H9 (cell line): Measurements from ENCODE around the gene EVX2. TPM values are rescaled to one million over a fixed set of nuclear protein-coding genes. Genes with fewer than 3 reads are reported as not detected.

ENCODE experiments used
- DNase-seq: peaks from one replicate; pipeline ENCODE4 v3.0.0-alpha.2; 2017
- H2AFZ ChIP-seq: one replicate; pipeline ENCODE4 v1.6.1; 2013; ENCODE audit warnings: mild to moderate bottlenecking, low read length, control low read depth, moderate library complexity
- H2AK5ac ChIP-seq: 2 replicates; pipeline ENCODE4 v1.6.1; 2013; ENCODE audit warnings: low read length, control low read depth, mixed read lengths; ENCODE audit not compliant: insufficient read length
- H2BK120ac ChIP-seq: one replicate; pipeline ENCODE4 v1.6.1; 2013; ENCODE audit warnings: low read depth, mild to moderate bottlenecking, low read length, control low read depth, inconsistent platforms; ENCODE audit not compliant: poor library complexity, severe bottlenecking
- H2BK12ac ChIP-seq: 2 replicates; pipeline ENCODE4 v1.6.1; 2013; ENCODE audit warnings: low read length, control low read depth, mixed read lengths, low read depth; ENCODE audit not compliant: insufficient read length
- H2BK15ac ChIP-seq: 2 replicates; pipeline ENCODE4 v1.6.1; 2013; ENCODE audit warnings: low read depth, low read length, control low read depth
- H2BK20ac ChIP-seq: one replicate; pipeline ENCODE4 v1.6.1; 2013; ENCODE audit warnings: low read depth, mild to moderate bottlenecking, low read length, control low read depth, inconsistent platforms; ENCODE audit not compliant: poor library complexity, severe bottlenecking
- H2BK5ac ChIP-seq: 2 replicates; pipeline ENCODE4 v1.6.1; 2013; ENCODE audit warnings: low read length, control low read depth, mixed read lengths; ENCODE audit not compliant: insufficient read length
- H3K14ac ChIP-seq: 2 replicates; pipeline ENCODE4 v1.6.1; 2013; ENCODE audit warnings: low read length, control low read depth; ENCODE audit not compliant: insufficient read depth
- H3K18ac ChIP-seq: 2 replicates; pipeline ENCODE4 v1.6.1; 2013; ENCODE audit warnings: low read depth, mild to moderate bottlenecking, mixed read lengths, low read length, control low read depth; ENCODE audit not compliant: insufficient read length
- H3K23ac ChIP-seq: 2 replicates; pipeline ENCODE4 v1.6.1; 2013; ENCODE audit warnings: low read length, control low read depth, mixed read lengths, low read depth; ENCODE audit not compliant: insufficient read length
- H3K23me2 ChIP-seq: 2 replicates; pipeline ENCODE4 v1.6.1; 2013; ENCODE audit warnings: low read depth, mild to moderate bottlenecking, mixed read lengths, low read length, control low read depth; ENCODE audit not compliant: insufficient read length, poor library complexity, severe bottlenecking
- H3K27ac ChIP-seq: 2 replicates; pipeline ENCODE4 v1.5.1; 2013; ENCODE audit warnings: low read length, control low read depth, mixed read lengths, low read depth; ENCODE audit not compliant: insufficient read length
- H3K27me3 ChIP-seq: 2 replicates; pipeline ENCODE4 v1.6.1; 2013; ENCODE audit warnings: low read length, control low read depth, inconsistent platforms; ENCODE audit not compliant: insufficient read depth
- H3K4ac ChIP-seq: 2 replicates; pipeline ENCODE4 v1.6.1; 2013; ENCODE audit warnings: low read depth, mild to moderate bottlenecking, control low read depth, inconsistent platforms, low read length, moderate library complexity
- H3K4me1 ChIP-seq: 2 replicates; pipeline ENCODE4 v1.6.1; 2013; ENCODE audit warnings: low read length, control low read depth, inconsistent platforms; ENCODE audit not compliant: insufficient read depth
- H3K4me2 ChIP-seq: 2 replicates; pipeline ENCODE4 v1.6.1; 2013; ENCODE audit warnings: low read length, control low read depth, mixed read lengths; ENCODE audit not compliant: insufficient read length, insufficient read depth
- H3K56ac ChIP-seq: 2 replicates; pipeline ENCODE4 v1.6.1; 2013; ENCODE audit warnings: low read depth, mild to moderate bottlenecking, mixed read lengths, low read length, control low read depth; ENCODE audit not compliant: insufficient read length
- H3K79me1 ChIP-seq: 2 replicates; pipeline ENCODE4 v1.6.1; 2013; ENCODE audit warnings: low read depth, mild to moderate bottlenecking, moderate library complexity, low read length, control low read depth, inconsistent platforms; ENCODE audit not compliant: insufficient read depth, poor library complexity, severe bottlenecking
- H3K79me2 ChIP-seq: 2 replicates; pipeline ENCODE4 v1.6.1; 2013; ENCODE audit warnings: low read length, control low read depth, inconsistent platforms; ENCODE audit not compliant: insufficient read depth
- H3K9ac ChIP-seq: 2 replicates; pipeline ENCODE4 v1.6.1; 2013; ENCODE audit warnings: low read length, control low read depth, mixed read lengths; ENCODE audit not compliant: insufficient read length; ENCODE audit errors: extremely low read depth
- H3K9me3 ChIP-seq: one replicate; pipeline ENCODE4 v1.6.1; 2013; ENCODE audit warnings: low read depth, low read length, inconsistent platforms; ENCODE audit not compliant: control insufficient read depth
- H3T11ph ChIP-seq: one replicate; pipeline ENCODE4 v1.6.1; 2013; ENCODE audit warnings: mild to moderate bottlenecking, low read length, control low read depth, inconsistent platforms
- H4K20me1 ChIP-seq: one replicate; pipeline ENCODE4 v1.6.1; 2013; ENCODE audit not compliant: control insufficient read depth, insufficient read length, insufficient read depth
- H4K5ac ChIP-seq: 2 replicates; pipeline ENCODE4 v1.6.1; 2013; ENCODE audit warnings: low read depth, mild to moderate bottlenecking, mixed read lengths, low read length, control low read depth; ENCODE audit not compliant: insufficient read length
- H4K8ac ChIP-seq: replicated peaks from 2 replicates; pipeline ENCODE4 v1.6.1; 2013; ENCODE audit warnings: low read length, control low read depth, mixed read lengths, low read depth; ENCODE audit not compliant: insufficient read length
- H4K91ac ChIP-seq: 2 replicates; pipeline ENCODE4 v1.6.1; 2013; ENCODE audit warnings: low read depth, mild to moderate bottlenecking, moderate library complexity, mixed read lengths, low read length, control low read depth; ENCODE audit not compliant: insufficient read length
- H3K27ac Mint-ChIP-seq, 3 experiments: 2 replicates in 2 of 3; 3 replicates in 1 of 3; pipeline ENCODE4 v1.8.0; 2020 to 2021; ENCODE audit warnings: mixed read lengths in 3 of 3, mild to moderate bottlenecking in 1 of 3, moderate library complexity in 1 of 3
- H3K27me3 Mint-ChIP-seq: 2 replicates; pipeline ENCODE4 v1.8.0; 2021; ENCODE audit warnings: low read depth, mild to moderate bottlenecking, moderate library complexity, mixed read lengths
- H3K36me3 Mint-ChIP-seq, 3 experiments: 2 replicates in 2 of 3; 3 replicates in 1 of 3; pipeline ENCODE4 v1.8.0; 2020 to 2021; ENCODE audit warnings: low read depth in 3 of 3, mixed read lengths in 3 of 3; ENCODE audit not compliant: insufficient read depth in 1 of 3
- H3K4me1 Mint-ChIP-seq, 2 experiments: 2 replicates each; pipeline ENCODE4 v1.8.0; 2020; ENCODE audit warnings: mixed read lengths in 2 of 2
- H3K4me3 Mint-ChIP-seq, 2 experiments: 2 replicates in 1 of 2; 3 replicates in 1 of 2; pipeline ENCODE4 v1.8.0; 2020 to 2021; ENCODE audit warnings: mild to moderate bottlenecking in 2 of 2, mixed read lengths in 2 of 2, moderate library complexity in 1 of 2
- H3K9me3 Mint-ChIP-seq, 2 experiments: 2 replicates in 1 of 2; 3 replicates in 1 of 2; pipeline ENCODE4 v1.8.0; 2020; ENCODE audit warnings: mild to moderate bottlenecking in 2 of 2, mixed read lengths in 2 of 2, moderate library complexity in 1 of 2
- WGBS: extraction: QIAGEN DNeasy Blood & Tissue Kit; methylation state at CpG from one replicate; pipeline ENCODE4 v1.1.7; 2013; ENCODE audit warnings: missing lambda C conversion rate, low lambda C conversion rate, mixed read lengths; ENCODE audit not compliant: insufficient read length; ENCODE audit errors: extremely low coverage; 5-methylcytosine and 5-hydroxymethylcytosine counted together
- total RNA-seq: library from RNA; stranded (reverse); gene quantifications from 2 replicates; pipeline ENCODE4 v1.2.1, GENCODE V29; 2021
- TF ChIP-seq, protein P1 (sequence below): fragments of 200-600 bp; sonication (generic); conservative IDR thresholded peaks from 3 replicates; pipeline ENCODE4 v1.8.0; 2021; ENCODE audit warnings: antibody characterized with exemption, mild to moderate bottlenecking

Gene EVX2
- total RNA-seq, 1 experiment from 2014 or later = not detected

DNA sequence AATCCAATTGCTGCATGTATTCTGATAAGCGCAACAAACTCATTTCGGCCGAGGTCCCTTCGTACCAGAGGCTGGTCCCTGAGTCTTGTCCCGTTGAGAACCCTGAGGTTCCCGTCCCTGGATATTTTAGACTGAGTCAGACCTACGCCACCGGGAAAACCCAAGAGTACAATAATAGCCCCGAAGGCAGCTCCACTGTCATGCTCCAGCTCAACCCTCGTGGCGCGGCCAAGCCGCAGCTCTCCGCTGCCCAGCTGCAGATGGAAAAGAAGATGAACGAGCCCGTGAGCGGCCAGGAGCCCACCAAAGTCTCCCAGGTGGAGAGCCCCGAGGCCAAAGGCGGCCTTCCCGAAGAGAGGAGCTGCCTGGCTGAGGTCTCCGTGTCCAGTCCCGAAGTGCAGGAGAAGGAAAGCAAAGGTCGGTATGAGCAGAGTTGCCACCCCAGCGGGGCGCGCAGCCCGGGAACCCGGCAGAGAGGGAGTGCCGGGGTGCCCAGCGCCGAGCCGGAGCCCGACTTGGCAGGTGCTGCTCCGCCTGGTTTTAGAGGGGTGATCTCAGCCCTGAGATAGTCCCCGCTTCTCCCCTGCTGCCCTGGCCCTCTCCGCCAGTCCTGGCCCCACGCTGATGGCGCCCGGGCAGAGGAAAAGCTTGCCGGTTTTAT lies 33.5 kb upstream of the EVX2 start:
- no peak overlapping the region for H4K8ac ChIP-seq
- no peak overlapping the region for H3T11ph ChIP-seq
- no peak overlapping the region for H3K27ac Mint-ChIP-seq
- H3K4me3 Mint-ChIP-seq = no peak overlapping the region
- no CpG with 5 or more reads among the region's 40 CpGs for WGBS
- H2BK12ac ChIP-seq = no peak overlapping the region
- no peaks in the 10 kb centered on the region for H3K4me1 ChIP-seq
- peaks cover 0 to 3% (median 0%) of the 10 kb centered on the region in 3 experiments; a peak in 2 of 7 replicates for H3K36me3 Mint-ChIP-seq
- no peak overlapping the region for H2BK120ac ChIP-seq
- H4K20me1 ChIP-seq = peaks cover 4% of the 10 kb centered on the region
- H2AFZ ChIP-seq = no peak overlapping the region
- H3K23ac ChIP-seq = no peak overlapping the region
- no peak overlapping the region for H3K18ac ChIP-seq
- H3K9ac ChIP-seq = no peak overlapping the region
- no peak overlapping the region for H4K5ac ChIP-seq
- H2BK5ac ChIP-seq = no peak overlapping the region
- H3K27me3 ChIP-seq = peaks cover 98% of the 10 kb centered on the region
- no peak overlapping the region for H2AK5ac ChIP-seq
- peak; percentile 28 for DNase-seq
- H3K27me3 Mint-ChIP-seq = peaks cover 100% of the 10 kb centered on the region
- no peak overlapping the region for H3K14ac ChIP-seq
- H3K4me2 ChIP-seq = no peak overlapping the region
- TF ChIP-seq, protein P1, sequence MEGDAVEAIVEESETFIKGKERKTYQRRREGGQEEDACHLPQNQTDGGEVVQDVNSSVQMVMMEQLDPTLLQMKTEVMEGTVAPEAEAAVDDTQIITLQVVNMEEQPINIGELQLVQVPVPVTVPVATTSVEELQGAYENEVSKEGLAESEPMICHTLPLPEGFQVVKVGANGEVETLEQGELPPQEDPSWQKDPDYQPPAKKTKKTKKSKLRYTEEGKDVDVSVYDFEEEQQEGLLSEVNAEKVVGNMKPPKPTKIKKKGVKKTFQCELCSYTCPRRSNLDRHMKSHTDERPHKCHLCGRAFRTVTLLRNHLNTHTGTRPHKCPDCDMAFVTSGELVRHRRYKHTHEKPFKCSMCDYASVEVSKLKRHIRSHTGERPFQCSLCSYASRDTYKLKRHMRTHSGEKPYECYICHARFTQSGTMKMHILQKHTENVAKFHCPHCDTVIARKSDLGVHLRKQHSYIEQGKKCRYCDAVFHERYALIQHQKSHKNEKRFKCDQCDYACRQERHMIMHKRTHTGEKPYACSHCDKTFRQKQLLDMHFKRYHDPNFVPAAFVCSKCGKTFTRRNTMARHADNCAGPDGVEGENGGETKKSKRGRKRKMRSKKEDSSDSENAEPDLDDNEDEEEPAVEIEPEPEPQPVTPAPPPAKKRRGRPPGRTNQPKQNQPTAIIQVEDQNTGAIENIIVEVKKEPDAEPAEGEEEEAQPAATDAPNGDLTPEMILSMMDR = no peak
- H3K9me3 ChIP-seq = no peaks in the 10 kb centered on the region
- H2BK20ac ChIP-seq = no peak overlapping the region
- no peak overlapping the region for H3K56ac ChIP-seq
- no peaks in the 10 kb centered on the region for H3K79me1 ChIP-seq
- no peak overlapping the region for H3K27ac ChIP-seq
- H3K4ac ChIP-seq = no peak overlapping the region
- peaks cover 2% of the 10 kb centered on the region for H3K23me2 ChIP-seq
- H2BK15ac ChIP-seq = no peak overlapping the region
- no peaks in the 10 kb centered on the region for H3K79me2 ChIP-seq
- no peak overlapping the region for H4K91ac ChIP-seq
- peaks cover 0 to 9% of the 10 kb centered on the region in 2 experiments; a peak in 2 of 4 replicates for H3K4me1 Mint-ChIP-seq
- peaks cover 10 to 24% of the 10 kb centered on the region in 2 experiments for H3K9me3 Mint-ChIP-seq
